OCI-LY7 (cell line): ENCODE results near the gene GNB1L.

ENCODE experiments used
- CTCF ChIP-seq: fragments of 200-600 bp; sonication (generic); conservative IDR thresholded peaks from 2 replicates; pipeline ENCODE4 v1.5.1; 2014; ENCODE audit warnings: mild to moderate bottlenecking, antibody characterized with exemption, low read length, moderate library complexity, mixed read lengths
- EZH2phosphoT487 ChIP-seq: fragments of 200-600 bp; sonication (generic); IDR thresholded peaks from 2 replicates; pipeline ENCODE4 v1.6.1; 2018; ENCODE audit warnings: low read depth, borderline replicate concordance, mild to moderate bottlenecking, mixed run types, antibody characterized with exemption, low read length, moderate library complexity, mixed read lengths

GRCh38 chr22:19786264-19786585 lies 68.4 kb downstream of the GNB1L start:
- no peak for TF ChIP-seq CTCF
- TF ChIP-seq EZH2phosphoT487: no peak
